Tibial artery (tissue), 4 donors: ENCODE data around the gene GABARAPL2.

Source experiments
- DNase-seq, 2 donors: peaks; one replicate each; pipeline ENCODE4 v3.0.0-alpha.2; 2019
- H3K27ac ChIP-seq, 2 donors: fragments of 200-600 bp; sonication (generic) in 1 of 2; 1 replicate in 1 of 2; 2 replicates in 1 of 2; pipeline ENCODE4 v1.5.1; 2018 to 2019; ENCODE audit warnings: mild to moderate bottlenecking in 1 of 2
- H3K27me3 ChIP-seq, 2 donors: fragments of 200-600 bp; sonication (generic) in 1 of 2; one replicate each; pipeline versions ENCODE4 v1.5.1 to v1.6.0; 2016 to 2019
- H3K36me3 ChIP-seq, 3 donors: fragments of 200-600 bp; sonication (generic) in 2 of 3; one replicate each; pipeline ENCODE4 v1.5.1; 2016 to 2019; ENCODE audit warnings: mild to moderate bottlenecking in 2 of 3
- H3K4me1 ChIP-seq, 4 donors: fragments of 200-600 bp; sonication (generic) in 2 of 4; 1 replicate in 3 of 4; 2 replicates in 1 of 4; pipeline ENCODE4 v1.5.1; 2016 to 2019
- H3K4me3 ChIP-seq, 2 donors: fragments of 200-600 bp; sonication (generic) in 1 of 2; 1 replicate in 1 of 2; 2 replicates in 1 of 2; pipeline ENCODE4 v1.5.1; 2018 to 2019; ENCODE audit warnings: mild to moderate bottlenecking in 2 of 2
- H3K9me3 ChIP-seq, 3 donors: fragments of 200-600 bp; sonication (generic) in 1 of 3; one replicate each; pipeline ENCODE4 v1.5.1; 2016 to 2019
- CTCF ChIP-seq, 2 experiments: fragments of 200-600 bp in 1 of 2; fragments of 450-650 bp in 1 of 2; IDR thresholded peaks; one replicate each; pipeline ENCODE4 v1.5.1; 2017 to 2019; ENCODE audit warnings: antibody characterized with exemption in 2 of 2, mild to moderate bottlenecking in 1 of 2, moderate library complexity in 1 of 2
- intact Hi-C: fragments of 100-400 bp; cut with DNase I; formaldehyde crosslinking; loops from one replicate; pipeline ENCODE4 v1.15.0; 2023; ENCODE audit warnings: low total_unique reads

The GABARAPL2 gene

GRCh38 chr16:75599452-75600277 is 33.5 kb downstream of the GABARAPL2 start:
- peak overlapping the region in 1 of 2 donors; percentile 27 for H3K27ac ChIP-seq
- no peak for TF ChIP-seq CTCF (IDR thresholded peaks at IDR 0.05)
- intact Hi-C loops = no loop called here
- H3K27me3 ChIP-seq = no peaks in the 10 kb centered on the region
- H3K9me3 ChIP-seq = no peaks in the 10 kb centered on the region
- no peak overlapping the region for H3K4me3 ChIP-seq
- peaks cover 0 to 12% (median 1%) of the 10 kb centered on the region in 4 donors for H3K4me1 ChIP-seq
- peak in 1 of 2 donors; percentile 6 for DNase-seq
- H3K36me3 ChIP-seq = peaks cover 15 to 69% (median 60%) of the 10 kb centered on the region in 3 donors

- intact Hi-C loops = no loop called here
- Histone ChIP-seq H3K36me3 (peaks cover 22 to 88% (median 69%) of the 10 kb centered on the region in 3 donors), H3K27ac (no peak overlapping the region)
Observed at GRCh38 chr16:75603241-75603640, 37.1 kb downstream of the GABARAPL2 start.

GRCh38 chr16:75606507-75606906 is 40.3 kb downstream of the GABARAPL2 start:
- no peaks in the 10 kb centered on the region for H3K4me1 ChIP-seq
- no peak overlapping the region for H3K27ac ChIP-seq
- no peaks in the 10 kb centered on the region for H3K9me3 ChIP-seq
- no peaks in the 10 kb centered on the region for H3K27me3 ChIP-seq
- intact Hi-C loops = no loop called here
- H3K4me3 ChIP-seq = no peak overlapping the region
- DNase-seq = peak in 1 of 2 donors; percentile 29
- TF ChIP-seq CTCF (IDR thresholded peaks at IDR 0.05) = no peak
- peaks cover 38 to 92% (median 68%) of the 10 kb centered on the region in 3 donors for H3K36me3 ChIP-seq

More at GRCh38 chr16:75603241-75603640, 37.1 kb downstream of the GABARAPL2 start:
- H3K27me3 ChIP-seq = no peaks in the 10 kb centered on the region
- no peak overlapping the region for H3K4me3 ChIP-seq
- no peak for TF ChIP-seq CTCF (IDR thresholded peaks at IDR 0.05)
- no peaks in the 10 kb centered on the region for H3K9me3 ChIP-seq
- H3K4me1 ChIP-seq = peaks cover 0 to 12% (median 0%) of the 10 kb centered on the region in 4 donors
- DNase-seq = no peak

- intact Hi-C loops = no loop called here
- Histone ChIP-seq H3K4me3 (no peak overlapping the region), H3K4me1 (no peaks in the 10 kb centered on the region), H3K27me3 (no peaks in the 10 kb centered on the region), H3K9me3 (no peaks in the 10 kb centered on the region), H3K36me3 (peaks cover 73 to 97% (median 74%) of the 10 kb centered on the region in 3 donors), H3K27ac (no peak overlapping the region)
- DNase-seq = no peak
- TF ChIP-seq CTCF (IDR thresholded peaks at IDR 0.05) = no peak
Observed at GRCh38 chr16:75614066-75614897, 48.1 kb downstream of the GABARAPL2 start.

GRCh38 chr16:75615619-75616018 is 49.4 kb downstream of the GABARAPL2 start:
- no peaks in the 10 kb centered on the region for H3K4me1 ChIP-seq
- DNase-seq = no peak
- no peak overlapping the region for H3K4me3 ChIP-seq
- no peaks in the 10 kb centered on the region for H3K27me3 ChIP-seq
- no peaks in the 10 kb centered on the region for H3K9me3 ChIP-seq
- intact Hi-C loops = no loop called here
- no peak for TF ChIP-seq CTCF (IDR thresholded peaks at IDR 0.05)
- peaks cover 66 to 95% (median 73%) of the 10 kb centered on the region in 3 donors for H3K36me3 ChIP-seq
- no peak overlapping the region for H3K27ac ChIP-seq
